Epithelial cell of esophagus (primary cell): Measurements from ENCODE around the gene TDP2.
"Not testable (repeated sequence)": the region's sequence is repeated elsewhere in the genome, so short reads cannot be mapped to it uniquely, and the experiment has no call there.

ENCODE experiments used
- DNase-seq: peaks from one replicate; pipeline ENCODE4 v3.0.0; 2010; ENCODE audit warnings: low read depth
- H3K4me3 ChIP-seq: 2 replicates; pipeline ENCODE4 v1.5.1; 2011; ENCODE audit warnings: mild to moderate bottlenecking, low read length, control low read depth
- TF ChIP-seq, protein P1 (sequence below): IDR thresholded peaks from 2 replicates; pipeline ENCODE4 v1.5.1; 2011; ENCODE audit warnings: low read depth, mild to moderate bottlenecking, low read length, control low read depth, inconsistent platforms; ENCODE audit not compliant: insufficient read depth; ENCODE audit errors: missing control alignments

The TDP2 gene

GRCh38 chr6:24666097-24666640, 530 bp downstream of the TDP2 start:
- peak; percentile 54 for DNase-seq
- TF ChIP-seq, protein P1, sequence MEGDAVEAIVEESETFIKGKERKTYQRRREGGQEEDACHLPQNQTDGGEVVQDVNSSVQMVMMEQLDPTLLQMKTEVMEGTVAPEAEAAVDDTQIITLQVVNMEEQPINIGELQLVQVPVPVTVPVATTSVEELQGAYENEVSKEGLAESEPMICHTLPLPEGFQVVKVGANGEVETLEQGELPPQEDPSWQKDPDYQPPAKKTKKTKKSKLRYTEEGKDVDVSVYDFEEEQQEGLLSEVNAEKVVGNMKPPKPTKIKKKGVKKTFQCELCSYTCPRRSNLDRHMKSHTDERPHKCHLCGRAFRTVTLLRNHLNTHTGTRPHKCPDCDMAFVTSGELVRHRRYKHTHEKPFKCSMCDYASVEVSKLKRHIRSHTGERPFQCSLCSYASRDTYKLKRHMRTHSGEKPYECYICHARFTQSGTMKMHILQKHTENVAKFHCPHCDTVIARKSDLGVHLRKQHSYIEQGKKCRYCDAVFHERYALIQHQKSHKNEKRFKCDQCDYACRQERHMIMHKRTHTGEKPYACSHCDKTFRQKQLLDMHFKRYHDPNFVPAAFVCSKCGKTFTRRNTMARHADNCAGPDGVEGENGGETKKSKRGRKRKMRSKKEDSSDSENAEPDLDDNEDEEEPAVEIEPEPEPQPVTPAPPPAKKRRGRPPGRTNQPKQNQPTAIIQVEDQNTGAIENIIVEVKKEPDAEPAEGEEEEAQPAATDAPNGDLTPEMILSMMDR, result no peak
- peak overlapping the region; percentile 98 for H3K4me3 ChIP-seq

- TF ChIP-seq, protein P1, result no peak
- H3K4me3 ChIP-seq, result no peak overlapping the region
- DNase-seq, result no peak
Measured at GRCh38 chr6:24664046-24664987, 2.4 kb downstream of the TDP2 start.

DNA sequence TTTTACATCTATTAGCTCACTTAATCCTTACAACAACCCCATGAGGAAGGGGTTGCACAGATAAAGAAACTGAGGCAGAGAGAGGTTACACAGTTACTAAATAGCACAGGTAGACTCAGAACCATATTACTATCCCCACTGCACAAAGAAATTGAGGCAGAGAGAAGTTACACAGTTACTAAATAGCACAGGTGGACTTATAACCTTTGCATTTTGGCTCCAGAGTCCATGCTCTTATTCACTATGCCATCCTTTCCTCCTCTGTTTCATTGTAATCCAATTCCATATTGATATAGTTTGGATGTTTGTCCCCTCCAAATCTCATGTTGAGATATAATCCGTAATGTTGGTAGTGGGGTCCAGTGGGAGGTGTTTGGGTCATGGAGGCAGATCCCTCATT, 3.5 kb downstream of the TDP2 start:
- no peak overlapping the region for H3K4me3 ChIP-seq
- TF ChIP-seq, protein P1, result no peak

DNA sequence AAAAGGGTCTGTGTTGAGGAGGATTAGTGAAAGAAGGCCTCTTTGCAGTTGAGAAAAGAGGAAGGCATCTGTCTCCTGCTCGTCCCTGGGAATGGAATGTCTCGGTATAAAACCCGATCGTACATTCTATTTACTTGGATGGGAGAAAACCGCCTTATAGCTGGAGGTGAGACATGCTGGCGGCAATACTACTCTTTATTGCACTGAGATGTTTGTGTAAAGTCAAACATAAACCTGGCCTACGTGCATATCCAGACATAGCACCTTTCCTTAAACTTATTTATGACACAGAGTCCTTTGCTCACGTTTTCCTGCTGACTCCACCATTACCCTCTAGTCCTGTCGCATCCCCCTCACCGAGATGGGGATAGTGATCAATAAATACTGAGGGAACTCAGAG, 4.5 kb downstream of the TDP2 start:
- TF ChIP-seq, protein P1, result no peak
- DNase-seq, result no peak
- H3K4me3 ChIP-seq, result no peak overlapping the region

More for the DNA sequence above, 3.5 kb downstream of the TDP2 start:
- DNase-seq, result no peak

GRCh38 chr6:24661759-24662158, 4.9 kb downstream of the TDP2 start:
- DNase-seq, H3K4me3 ChIP-seq: not testable (repeated sequence)

- TF ChIP-seq, protein P1, result no peak
- no peak overlapping the region for H3K4me3 ChIP-seq
- peak; percentile 42 for DNase-seq
Measured at GRCh38 chr6:24660105-24660504, 6.6 kb downstream of the TDP2 start.

DNA sequence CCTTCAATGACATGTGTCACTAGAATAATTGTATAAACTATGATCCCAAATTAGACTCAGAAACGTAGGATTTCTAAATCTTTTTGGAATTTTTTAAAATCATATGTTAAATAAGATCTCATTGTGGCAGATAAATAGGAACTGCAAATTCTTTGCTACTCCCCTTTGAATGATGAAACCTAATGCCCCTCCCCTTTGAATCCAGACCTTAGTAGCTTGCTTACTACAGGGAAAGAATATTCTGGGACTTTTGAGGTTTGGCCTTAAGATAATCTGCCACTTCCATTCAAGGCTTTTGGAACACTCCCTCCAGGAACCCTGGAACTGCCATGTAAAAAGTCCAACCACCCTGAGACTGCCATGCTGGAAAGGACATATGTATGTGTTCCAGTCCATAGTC, 7.1 kb downstream of the TDP2 start:
- DNase-seq, result peak; percentile 43
- H3K4me3 ChIP-seq, result no peak overlapping the region
- TF ChIP-seq, protein P1, result no peak
